Prostate gland (tissue), 2 donors: ENCODE results near the gene ISG20. TPM values are rescaled to one million over a fixed set of nuclear protein-coding genes. Genes with fewer than 3 reads are reported as not detected.
A peak's percentile ranks its signal among the peaks of the same experiment; 100 is the strongest.

Source experiments
- DNase-seq: peaks from one replicate; pipeline ENCODE4 v3.0.0-alpha.2; 2019; ENCODE audit warnings: low spot score
- H3K27ac ChIP-seq, 2 donors: fragments of 200-600 bp; sonication (generic); 2 replicates each; pipeline ENCODE4 v1.5.1; 2017 to 2019
- H3K27me3 ChIP-seq: fragments of 200-600 bp; sonication (generic); replicated peaks from 2 replicates; pipeline ENCODE4 v1.5.1; 2019; ENCODE audit not compliant: insufficient read depth
- H3K36me3 ChIP-seq, 2 donors: fragments of 200-600 bp; sonication (generic); 1 replicate in 1 of 2; 2 replicates in 1 of 2; pipeline versions ENCODE4 v1.5.1 to v1.8.1; 2017 to 2019
- H3K4me1 ChIP-seq: fragments of 200-600 bp; sonication (generic); replicated peaks from 2 replicates; pipeline ENCODE4 v1.5.1; 2019
- H3K4me3 ChIP-seq, 2 donors: fragments of 200-600 bp; sonication (generic); 2 replicates each; pipeline ENCODE4 v1.5.1; 2017 to 2019
- H3K9me3 ChIP-seq: fragments of 200-600 bp; sonication (generic); 2 replicates; pipeline ENCODE4 v1.5.1; 2017
- POLR2A ChIP-seq: fragments of 450-650 bp; IDR thresholded peaks from one replicate; pipeline ENCODE4 v1.6.1; 2016; ENCODE audit warnings: antibody characterized with exemption, mild to moderate bottlenecking
- POLR2AphosphoS5 ChIP-seq: sonication (generic); formaldehyde crosslinking; IDR thresholded peaks from one replicate; pipeline ENCODE4 v1.6.1; 2017; ENCODE audit warnings: antibody characterized with exemption
- WGBS: methylation state at CpG from one replicate; pipeline ENCODE4 v1.1.5; 2018; 5-methylcytosine and 5-hydroxymethylcytosine counted together
- intact Hi-C: fragments of 100-400 bp; cut with DNase I; formaldehyde crosslinking; loops from one replicate; pipeline ENCODE4 v1.14.2; 2022
- total RNA-seq, 2 donors: library from RNA; depleted of rRNA; stranded (reverse); fragments of >200 nt; gene quantifications; one replicate each; pipeline ENCODE4 v1.1.0, GENCODE V29; 2016
- TF ChIP-seq, protein P1 (sequence below), 4 experiments: fragments of 200-600 bp in 2 of 4; fragments of 450-650 bp in 2 of 4; sonication (generic) in 2 of 4; IDR thresholded peaks; 1 replicate in 3 of 4; 2 replicates in 1 of 4; pipeline ENCODE4 v1.5.1; 2016 to 2019; ENCODE audit warnings: antibody characterized with exemption in 4 of 4, mild to moderate bottlenecking in 2 of 4, moderate library complexity in 2 of 4

ISG20 gene
- total RNA-seq: 10 to 100 TPM in 1 of 2 donors, 1 to 10 TPM in 1; 6.9 to 16.3 TPM

DNA sequence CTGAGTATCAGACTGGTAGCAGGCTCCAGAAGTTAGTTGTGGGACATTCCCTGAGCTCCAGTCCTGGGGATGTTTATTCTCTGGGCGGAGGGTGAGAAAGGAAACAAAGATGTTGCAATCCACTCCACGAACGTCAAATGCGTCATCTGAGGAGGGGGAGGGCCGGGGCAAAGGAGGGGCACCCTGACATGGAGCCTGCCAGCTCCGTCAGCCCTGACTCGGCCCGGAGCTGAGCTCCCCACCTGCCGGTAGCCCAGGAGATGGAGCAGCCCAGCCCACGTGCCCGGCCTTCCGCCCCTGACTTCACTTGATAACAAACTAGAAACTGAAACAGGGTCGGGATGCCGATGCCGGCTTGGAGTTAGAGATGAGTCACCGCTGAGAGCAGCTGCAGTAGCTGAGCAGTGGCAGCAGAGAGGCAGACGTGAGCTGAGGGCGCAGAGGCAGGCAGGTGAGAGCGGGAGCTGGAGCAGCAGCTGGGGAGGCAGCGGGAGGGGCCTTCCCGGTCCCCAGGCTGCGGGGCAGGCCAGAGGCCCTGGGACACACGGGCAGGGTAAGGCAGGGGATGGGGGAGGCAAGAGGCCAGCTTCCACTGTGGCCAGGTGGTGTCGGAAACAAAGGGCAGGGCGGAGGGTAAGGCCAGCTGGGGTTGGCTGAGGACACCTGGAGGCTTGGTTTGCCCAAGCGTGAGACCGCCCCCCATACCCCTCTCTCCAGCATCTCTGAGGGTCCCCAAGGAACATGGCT lies at the start of gene ISG20:
ISG20 (plus strand) TSS at position 391 of the 747 bp plus-strand sequence; CDS start at position 742, 351 bp downstream.
- intact Hi-C loops: no loop called here
- DNase-seq: peak; percentile 94
- 8% methylated on average over 27 of the region's 27 CpGs for WGBS
- Histone ChIP-seq H3K27ac (peak within 1 kb of the TSS; percentile 95 to 96), H3K36me3 (no peaks in the 10 kb centered on the region), H3K4me3 (peak within 1 kb of the TSS; percentile 33 to 36), H3K4me1 (peaks cover 16% of the 10 kb centered on the region), H3K9me3 (no peaks in the 10 kb centered on the region), H3K27me3 (no peaks in the 10 kb centered on the region)
- TF ChIP-seq POLR2AphosphoS5 (peak; percentile 98), POLR2A (peak; percentile 82)
- TF ChIP-seq, protein P1, sequence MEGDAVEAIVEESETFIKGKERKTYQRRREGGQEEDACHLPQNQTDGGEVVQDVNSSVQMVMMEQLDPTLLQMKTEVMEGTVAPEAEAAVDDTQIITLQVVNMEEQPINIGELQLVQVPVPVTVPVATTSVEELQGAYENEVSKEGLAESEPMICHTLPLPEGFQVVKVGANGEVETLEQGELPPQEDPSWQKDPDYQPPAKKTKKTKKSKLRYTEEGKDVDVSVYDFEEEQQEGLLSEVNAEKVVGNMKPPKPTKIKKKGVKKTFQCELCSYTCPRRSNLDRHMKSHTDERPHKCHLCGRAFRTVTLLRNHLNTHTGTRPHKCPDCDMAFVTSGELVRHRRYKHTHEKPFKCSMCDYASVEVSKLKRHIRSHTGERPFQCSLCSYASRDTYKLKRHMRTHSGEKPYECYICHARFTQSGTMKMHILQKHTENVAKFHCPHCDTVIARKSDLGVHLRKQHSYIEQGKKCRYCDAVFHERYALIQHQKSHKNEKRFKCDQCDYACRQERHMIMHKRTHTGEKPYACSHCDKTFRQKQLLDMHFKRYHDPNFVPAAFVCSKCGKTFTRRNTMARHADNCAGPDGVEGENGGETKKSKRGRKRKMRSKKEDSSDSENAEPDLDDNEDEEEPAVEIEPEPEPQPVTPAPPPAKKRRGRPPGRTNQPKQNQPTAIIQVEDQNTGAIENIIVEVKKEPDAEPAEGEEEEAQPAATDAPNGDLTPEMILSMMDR (IDR thresholded peaks at IDR 0.05): peak in 3 of 4 experiments; percentile 42 to 71 (median 58)

- H3K36me3 ChIP-seq: no peaks in the 10 kb centered on the region
- DNase-seq: no peak
- no peaks in the 10 kb centered on the region for H3K27me3 ChIP-seq
- H3K4me3 ChIP-seq: no peak overlapping the region
- H3K27ac ChIP-seq: no peak overlapping the region
- no peaks in the 10 kb centered on the region for H3K4me1 ChIP-seq
- H3K9me3 ChIP-seq: no peaks in the 10 kb centered on the region
- TF ChIP-seq POLR2A: no peak
- TF ChIP-seq, protein P1 (IDR thresholded peaks at IDR 0.05): no peak
- TF ChIP-seq POLR2AphosphoS5: no peak
- intact Hi-C loops: no loop called here
- 63% methylated on average over 6 of the region's 6 CpGs for WGBS
Observed at GRCh38 chr15:88590759-88591158, 48.1 kb upstream of the ISG20 start.

DNA sequence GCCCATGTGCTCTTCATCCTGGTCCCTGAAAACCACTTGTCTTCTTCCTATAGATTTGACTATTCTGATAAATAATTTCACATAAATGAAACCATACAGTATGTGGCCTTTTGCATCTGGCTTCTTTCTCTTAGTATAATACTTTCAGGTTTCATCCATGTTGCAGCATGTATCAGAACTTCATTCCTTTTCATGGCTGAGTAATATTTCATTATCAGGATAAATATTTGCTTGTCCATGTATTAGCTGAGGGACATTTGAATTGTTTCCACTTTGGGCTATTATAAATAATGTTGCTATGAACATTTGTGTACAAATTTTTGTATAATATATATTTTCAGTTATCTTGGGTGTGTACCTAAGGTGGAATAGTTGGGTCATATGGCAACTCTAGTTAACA lies 47.4 kb upstream of the ISG20 start:
- intact Hi-C loops: no loop called here
- no peak for TF ChIP-seq POLR2AphosphoS5
- TF ChIP-seq, protein P1 (IDR thresholded peaks at IDR 0.05): no peak
- TF ChIP-seq POLR2A: no peak
- no peak overlapping the region for H3K4me3 ChIP-seq
- H3K27ac ChIP-seq: no peak overlapping the region
- H3K4me1 ChIP-seq: no peaks in the 10 kb centered on the region
- H3K36me3 ChIP-seq: no peaks in the 10 kb centered on the region
- no peaks in the 10 kb centered on the region for H3K27me3 ChIP-seq
- no peaks in the 10 kb centered on the region for H3K9me3 ChIP-seq
- no peak for DNase-seq

GRCh38 chr15:88603885-88604284 lies 34.9 kb upstream of the ISG20 start:
- DNase-seq: no peak
- H3K27ac ChIP-seq: no peak overlapping the region

More at GRCh38 chr15:88603885-88604284, 34.9 kb upstream of the ISG20 start:
- Histone ChIP-seq H3K4me3 (no peak overlapping the region), H3K4me1 (peaks cover 2% of the 10 kb centered on the region), H3K36me3 (no peaks in the 10 kb centered on the region), H3K9me3 (no peaks in the 10 kb centered on the region), H3K27me3 (peaks cover 34% of the 10 kb centered on the region)
- WGBS: 13% methylated on average over 14 of the region's 14 CpGs
- TF ChIP-seq, protein P1 (IDR thresholded peaks at IDR 0.05): no peak
- no peak for TF ChIP-seq POLR2A
- no peak for TF ChIP-seq POLR2AphosphoS5
- intact Hi-C loops: no loop called here
